ENCODE results near the gene CDT1.

GRCh38 chr16:88835383-88835782 lies 31.8 kb downstream of the CDT1 start:
- TF ChIP-seq ZNF274 (IDR thresholded peaks at IDR 0.05; ENCODE audit: low read depth, low read length) (no peak), YY1 (IDR thresholded peaks at IDR 0.05; ENCODE audit: insufficient read depth, insufficient read length) (no peak)

All from NT2/D1 (cell line).